HG02763 (cell line): ENCODE results near the gene PLB1.

Experiments used
- ATAC-seq: cut with Tn5 transposase; IDR thresholded peaks from one replicate; pipeline ENCODE4 v1.9.1; 2021; ENCODE audit warnings: mild to moderate bottlenecking, moderate library complexity; ENCODE audit not compliant: unreplicated experiment

PLB1 gene

GRCh38 chr2:28607730-28608499 lies 112.1 kb downstream of the PLB1 start:
- no peak for ATAC-seq

GRCh38 chr2:28608500-28609424 lies 112.9 kb downstream of the PLB1 start:
- ATAC-seq: no peak

- no peak for ATAC-seq
These were observed 114.8 kb downstream of the PLB1 start for GRCh38 chr2:28610583-28611201.

GRCh38 chr2:28612131-28612812 lies 116.4 kb downstream of the PLB1 start:
- no peak for ATAC-seq

- no peak for ATAC-seq
These were observed 117.3 kb downstream of the PLB1 start for GRCh38 chr2:28613186-28613585.

- no peak for ATAC-seq
These were observed 118.0 kb downstream of the PLB1 start for GRCh38 chr2:28613633-28614501.

GRCh38 chr2:28615706-28616105 lies 119.8 kb downstream of the PLB1 start:
- no peak for ATAC-seq

GRCh38 chr2:28616396-28616999 lies 120.6 kb downstream of the PLB1 start:
- no peak for ATAC-seq

- no peak for ATAC-seq
These were observed 121.8 kb downstream of the PLB1 start for GRCh38 chr2:28617502-28618184.

GRCh38 chr2:28618221-28619141 lies 122.6 kb downstream of the PLB1 start:
- ATAC-seq: no peak

- no peak for ATAC-seq
These were observed 123.6 kb downstream of the PLB1 start for GRCh38 chr2:28619213-28620196.

- ATAC-seq: no peak
These were observed 124.5 kb downstream of the PLB1 start for GRCh38 chr2:28620291-28620793.

GRCh38 chr2:28620801-28621171 lies 124.9 kb downstream of the PLB1 start:
- no peak for ATAC-seq

GRCh38 chr2:28621172-28622100 lies 125.6 kb downstream of the PLB1 start:
- no peak for ATAC-seq

- ATAC-seq: no peak
These were observed 126.2 kb downstream of the PLB1 start for GRCh38 chr2:28622101-28622499.
